HEK293 (cell line): ENCODE measurements around the gene NEU3.
A peak's percentile ranks its signal among the peaks of the same experiment; 100 is the strongest.

ENCODE experiments used
- GLIS2 ChIP-seq: fragments of 450-650 bp; formaldehyde crosslinking; IDR thresholded peaks from 2 replicates; pipeline ENCODE4 v1.5.1; 2016; ENCODE audit warnings: missing biosample characterization, missing genetic modification characterization
- KLF8 ChIP-seq: fragments of 450-650 bp; formaldehyde crosslinking; IDR thresholded peaks from 2 replicates; pipeline ENCODE4 v1.5.1; 2016; ENCODE audit warnings: missing biosample characterization, missing genetic modification characterization
- KLF9 ChIP-seq: fragments of 450-650 bp; formaldehyde crosslinking; IDR thresholded peaks from 2 replicates; pipeline ENCODE4 v1.5.1; 2016; ENCODE audit warnings: missing biosample characterization, missing genetic modification characterization, low read depth
- MZF1 ChIP-seq: fragments of 450-650 bp; formaldehyde crosslinking; IDR thresholded peaks from 2 replicates; pipeline ENCODE4 v1.5.1; 2017; ENCODE audit warnings: missing biosample characterization, missing genetic modification characterization, borderline replicate concordance
- SCRT2 ChIP-seq: fragments of 450-650 bp; formaldehyde crosslinking; IDR thresholded peaks from 2 replicates; pipeline ENCODE4 v1.5.1; 2016; ENCODE audit warnings: missing biosample characterization, missing genetic modification characterization
- SP3 ChIP-seq: fragments of 450-650 bp; formaldehyde crosslinking; IDR thresholded peaks from 2 replicates; pipeline ENCODE4 v1.5.1; 2016; ENCODE audit warnings: missing biosample characterization, missing genetic modification characterization
- ZBTB20 ChIP-seq: fragments of 450-650 bp; formaldehyde crosslinking; IDR thresholded peaks from 2 replicates; pipeline ENCODE4 v1.5.1; 2016; ENCODE audit warnings: missing biosample characterization, missing genetic modification characterization
- ZBTB7A ChIP-seq: fragments of 450-650 bp; formaldehyde crosslinking; IDR thresholded peaks from 2 replicates; pipeline ENCODE4 v1.5.1; 2016; ENCODE audit warnings: low read depth, missing biosample characterization, missing genetic modification characterization
- ZFP37 ChIP-seq: fragments of 450-650 bp; formaldehyde crosslinking; IDR thresholded peaks from 2 replicates; pipeline ENCODE4 v1.5.1; 2016; ENCODE audit warnings: missing biosample characterization, missing genetic modification characterization
- ZIC2 ChIP-seq: fragments of 450-650 bp; formaldehyde crosslinking; IDR thresholded peaks from 2 replicates; pipeline ENCODE4 v1.5.1; 2016; ENCODE audit warnings: missing biosample characterization, missing genetic modification characterization
- ZNF112 ChIP-seq: fragments of 450-650 bp; formaldehyde crosslinking; IDR thresholded peaks from 2 replicates; pipeline ENCODE4 v1.5.0; 2017; ENCODE audit warnings: missing biosample characterization, missing genetic modification characterization
- ZNF174 ChIP-seq: fragments of 450-650 bp; formaldehyde crosslinking; IDR thresholded peaks from 2 replicates; pipeline ENCODE4 v1.5.0; 2017; ENCODE audit warnings: missing biosample characterization, mild to moderate bottlenecking, missing genetic modification characterization
- ZNF184 ChIP-seq: fragments of 450-650 bp; IDR thresholded peaks from 2 replicates; pipeline ENCODE4 v1.5.1; 2018; ENCODE audit warnings: missing biosample characterization, mild to moderate bottlenecking, missing genetic modification characterization
- ZNF211 ChIP-seq: fragments of 450-650 bp; formaldehyde crosslinking; IDR thresholded peaks from 2 replicates; pipeline ENCODE4 v1.5.1; 2016; ENCODE audit warnings: low read depth, missing biosample characterization, missing genetic modification characterization
- ZNF239 ChIP-seq: fragments of 450-650 bp; formaldehyde crosslinking; IDR thresholded peaks from 2 replicates; pipeline ENCODE4 v1.5.1; 2016; ENCODE audit warnings: missing biosample characterization, missing genetic modification characterization
- ZNF394 ChIP-seq: fragments of 450-650 bp; formaldehyde crosslinking; IDR thresholded peaks from 2 replicates; pipeline ENCODE4 v1.5.1; 2016; ENCODE audit warnings: missing biosample characterization, missing genetic modification characterization, mild to moderate bottlenecking, moderate library complexity, borderline replicate concordance
- ZNF423 ChIP-seq: fragments of 450-650 bp; formaldehyde crosslinking; IDR thresholded peaks from 2 replicates; pipeline ENCODE4 v1.5.1; 2016; ENCODE audit warnings: missing biosample characterization, missing genetic modification characterization
- ZNF501 ChIP-seq: fragments of 450-650 bp; formaldehyde crosslinking; IDR thresholded peaks from 2 replicates; pipeline ENCODE4 v1.5.1; 2016; ENCODE audit warnings: missing biosample characterization, missing genetic modification characterization
- ZNF600 ChIP-seq: fragments of 450-650 bp; formaldehyde crosslinking; IDR thresholded peaks from 2 replicates; pipeline ENCODE4 v1.5.1; 2016; ENCODE audit warnings: missing biosample characterization, missing genetic modification characterization
- ZNF654 ChIP-seq: fragments of 450-650 bp; formaldehyde crosslinking; IDR thresholded peaks from 2 replicates; pipeline ENCODE4 v1.5.1; 2016; ENCODE audit warnings: low read depth, missing biosample characterization, missing genetic modification characterization
- TF ChIP-seq, protein P1 (sequence below): fragments of 450-650 bp; formaldehyde crosslinking; IDR thresholded peaks from 2 replicates; pipeline ENCODE4 v1.5.1; 2016; ENCODE audit warnings: missing biosample characterization, missing genetic modification characterization
- TF ChIP-seq, protein P2 (sequence below): fragments of 450-650 bp; formaldehyde crosslinking; IDR thresholded peaks from 2 replicates; pipeline ENCODE4 v1.5.1; 2016; ENCODE audit warnings: missing biosample characterization, missing genetic modification characterization
- TF ChIP-seq, protein P3 (sequence below): fragments of 450-650 bp; formaldehyde crosslinking; IDR thresholded peaks from 2 replicates; pipeline ENCODE4 v1.5.1; 2016; ENCODE audit warnings: missing biosample characterization, missing genetic modification characterization, borderline replicate concordance
- TF ChIP-seq, protein P4 (sequence below): fragments of 450-650 bp; formaldehyde crosslinking; IDR thresholded peaks from 2 replicates; pipeline ENCODE4 v1.5.1; 2016; ENCODE audit warnings: missing biosample characterization, missing genetic modification characterization
- TF ChIP-seq, protein P5 (sequence below): IDR thresholded peaks from 2 replicates; pipeline ENCODE4 v1.6.1; 2011; ENCODE audit warnings: mild to moderate bottlenecking, low read depth, low read length, borderline replicate concordance
- TF ChIP-seq, protein P6 (sequence below): fragments of 450-650 bp; formaldehyde crosslinking; IDR thresholded peaks from 2 replicates; pipeline ENCODE4 v1.5.1; 2017; ENCODE audit warnings: missing biosample characterization, missing genetic modification characterization
- TF ChIP-seq, protein P7 (sequence below): fragments of 450-650 bp; formaldehyde crosslinking; IDR thresholded peaks from 2 replicates; pipeline ENCODE4 v1.5.1; 2017; ENCODE audit warnings: missing biosample characterization, missing genetic modification characterization
- TF ChIP-seq, protein P8 (sequence below): fragments of 450-650 bp; formaldehyde crosslinking; IDR thresholded peaks from 2 replicates; pipeline ENCODE4 v1.5.1; 2016; ENCODE audit warnings: missing biosample characterization, missing genetic modification characterization

The NEU3 gene

DNA sequence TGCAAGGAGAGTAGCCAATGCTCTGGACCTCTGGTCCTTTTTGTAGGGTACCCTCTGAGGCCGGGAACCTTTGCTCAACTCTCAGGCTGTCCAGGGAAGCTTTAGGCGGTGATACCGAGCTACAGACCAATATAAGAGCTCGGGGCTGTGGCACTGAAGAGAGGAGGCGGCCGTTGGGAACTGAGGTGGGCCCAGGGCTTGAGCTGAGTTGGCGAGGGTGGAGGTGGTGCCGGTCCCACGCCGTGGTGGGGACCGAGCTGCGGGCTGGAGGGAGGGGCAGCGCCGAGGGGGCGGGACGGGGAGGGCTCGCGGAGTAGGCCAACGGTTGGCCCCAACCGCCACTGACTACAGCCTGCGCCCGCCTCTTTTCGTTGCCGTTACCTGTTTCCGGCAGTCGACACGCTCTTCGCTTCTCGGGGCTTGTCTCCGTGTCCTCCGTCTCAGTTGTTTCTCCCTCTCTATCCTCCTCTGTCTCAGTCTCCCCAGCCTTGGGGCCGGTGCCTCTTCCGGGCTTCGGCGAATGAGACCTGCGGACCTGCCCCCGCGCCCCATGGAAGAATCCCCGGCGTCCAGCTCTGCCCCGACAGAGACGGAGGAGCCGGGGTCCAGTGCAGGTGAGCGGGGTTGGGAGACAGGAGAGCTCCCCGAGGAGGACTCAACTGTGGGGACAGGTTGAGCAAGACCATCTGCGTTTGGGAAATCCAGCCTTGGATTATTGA lies at the start of gene NEU3 (continued):
- TF ChIP-seq ZIC2 (tag by site-specific recombination) (no peak), MZF1 (no peak), KLF9 (tag by site-specific recombination) (peak; percentile 69), ZNF174 (tag by site-specific recombination) (no peak), ZBTB20 (tag by site-specific recombination) (peak; percentile 49; the same call in 1 of the 2 replicates), ZNF112 (tag by site-specific recombination) (no peak), ZNF501 (no peak), ZNF654 (tag by site-specific recombination) (no peak), ZNF394 (tag by site-specific recombination) (no peak), ZNF423 (no peak), SCRT2 (tag by site-specific recombination) (no peak), ZNF211 (no peak), ZBTB7A (no peak), SP3 (tag by site-specific recombination) (peak; percentile 76), ZFP37 (tag by site-specific recombination) (no peak), GLIS2 (tag by site-specific recombination) (peak; percentile 36; the same call in 1 of the 2 replicates), ZNF239 (tag by site-specific recombination) (no peak), ZNF600 (tag by site-specific recombination) (no peak), KLF8 (no peak; the same call in 1 of the 2 replicates), ZNF184 (tag by site-specific recombination) (no peak)
- TF ChIP-seq, protein P1, sequence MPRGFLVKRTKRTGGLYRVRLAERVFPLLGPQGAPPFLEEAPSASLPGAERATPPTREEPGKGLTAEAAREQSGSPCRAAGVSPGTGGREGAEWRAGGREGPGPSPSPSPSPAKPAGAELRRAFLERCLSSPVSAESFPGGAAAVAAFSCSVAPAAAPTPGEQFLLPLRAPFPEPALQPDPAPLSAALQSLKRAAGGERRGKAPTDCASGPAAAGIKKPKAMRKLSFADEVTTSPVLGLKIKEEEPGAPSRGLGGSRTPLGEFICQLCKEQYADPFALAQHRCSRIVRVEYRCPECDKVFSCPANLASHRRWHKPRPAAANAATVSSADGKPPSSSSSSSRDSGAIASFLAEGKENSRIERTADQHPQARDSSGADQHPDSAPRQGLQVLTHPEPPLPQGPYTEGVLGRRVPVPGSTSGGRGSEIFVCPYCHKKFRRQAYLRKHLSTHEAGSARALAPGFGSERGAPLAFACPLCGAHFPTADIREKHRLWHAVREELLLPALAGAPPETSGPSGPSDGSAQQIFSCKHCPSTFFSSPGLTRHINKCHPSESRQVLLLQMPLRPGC (tag by site-specific recombination), result no peak
- TF ChIP-seq, protein P2, sequence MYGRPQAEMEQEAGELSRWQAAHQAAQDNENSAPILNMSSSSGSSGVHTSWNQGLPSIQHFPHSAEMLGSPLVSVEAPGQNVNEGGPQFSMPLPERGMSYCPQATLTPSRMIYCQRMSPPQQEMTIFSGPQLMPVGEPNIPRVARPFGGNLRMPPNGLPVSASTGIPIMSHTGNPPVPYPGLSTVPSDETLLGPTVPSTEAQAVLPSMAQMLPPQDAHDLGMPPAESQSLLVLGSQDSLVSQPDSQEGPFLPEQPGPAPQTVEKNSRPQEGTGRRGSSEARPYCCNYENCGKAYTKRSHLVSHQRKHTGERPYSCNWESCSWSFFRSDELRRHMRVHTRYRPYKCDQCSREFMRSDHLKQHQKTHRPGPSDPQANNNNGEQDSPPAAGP (tag by site-specific recombination), result no peak
- TF ChIP-seq, protein P3, sequence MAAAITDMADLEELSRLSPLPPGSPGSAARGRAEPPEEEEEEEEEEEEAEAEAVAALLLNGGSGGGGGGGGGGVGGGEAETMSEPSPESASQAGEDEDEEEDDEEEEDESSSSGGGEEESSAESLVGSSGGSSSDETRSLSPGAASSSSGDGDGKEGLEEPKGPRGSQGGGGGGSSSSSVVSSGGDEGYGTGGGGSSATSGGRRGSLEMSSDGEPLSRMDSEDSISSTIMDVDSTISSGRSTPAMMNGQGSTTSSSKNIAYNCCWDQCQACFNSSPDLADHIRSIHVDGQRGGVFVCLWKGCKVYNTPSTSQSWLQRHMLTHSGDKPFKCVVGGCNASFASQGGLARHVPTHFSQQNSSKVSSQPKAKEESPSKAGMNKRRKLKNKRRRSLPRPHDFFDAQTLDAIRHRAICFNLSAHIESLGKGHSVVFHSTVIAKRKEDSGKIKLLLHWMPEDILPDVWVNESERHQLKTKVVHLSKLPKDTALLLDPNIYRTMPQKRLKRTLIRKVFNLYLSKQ (tag by site-specific recombination), result no peak
- TF ChIP-seq, protein P4, sequence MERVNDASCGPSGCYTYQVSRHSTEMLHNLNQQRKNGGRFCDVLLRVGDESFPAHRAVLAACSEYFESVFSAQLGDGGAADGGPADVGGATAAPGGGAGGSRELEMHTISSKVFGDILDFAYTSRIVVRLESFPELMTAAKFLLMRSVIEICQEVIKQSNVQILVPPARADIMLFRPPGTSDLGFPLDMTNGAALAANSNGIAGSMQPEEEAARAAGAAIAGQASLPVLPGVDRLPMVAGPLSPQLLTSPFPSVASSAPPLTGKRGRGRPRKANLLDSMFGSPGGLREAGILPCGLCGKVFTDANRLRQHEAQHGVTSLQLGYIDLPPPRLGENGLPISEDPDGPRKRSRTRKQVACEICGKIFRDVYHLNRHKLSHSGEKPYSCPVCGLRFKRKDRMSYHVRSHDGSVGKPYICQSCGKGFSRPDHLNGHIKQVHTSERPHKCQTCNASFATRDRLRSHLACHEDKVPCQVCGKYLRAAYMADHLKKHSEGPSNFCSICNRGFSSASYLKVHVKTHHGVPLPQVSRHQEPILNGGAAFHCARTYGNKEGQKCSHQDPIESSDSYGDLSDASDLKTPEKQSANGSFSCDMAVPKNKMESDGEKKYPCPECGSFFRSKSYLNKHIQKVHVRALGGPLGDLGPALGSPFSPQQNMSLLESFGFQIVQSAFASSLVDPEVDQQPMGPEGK, result peak; percentile 81
- TF ChIP-seq, protein P5, sequence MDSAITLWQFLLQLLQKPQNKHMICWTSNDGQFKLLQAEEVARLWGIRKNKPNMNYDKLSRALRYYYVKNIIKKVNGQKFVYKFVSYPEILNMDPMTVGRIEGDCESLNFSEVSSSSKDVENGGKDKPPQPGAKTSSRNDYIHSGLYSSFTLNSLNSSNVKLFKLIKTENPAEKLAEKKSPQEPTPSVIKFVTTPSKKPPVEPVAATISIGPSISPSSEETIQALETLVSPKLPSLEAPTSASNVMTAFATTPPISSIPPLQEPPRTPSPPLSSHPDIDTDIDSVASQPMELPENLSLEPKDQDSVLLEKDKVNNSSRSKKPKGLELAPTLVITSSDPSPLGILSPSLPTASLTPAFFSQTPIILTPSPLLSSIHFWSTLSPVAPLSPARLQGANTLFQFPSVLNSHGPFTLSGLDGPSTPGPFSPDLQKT, result no peak
- TF ChIP-seq, protein P6, sequence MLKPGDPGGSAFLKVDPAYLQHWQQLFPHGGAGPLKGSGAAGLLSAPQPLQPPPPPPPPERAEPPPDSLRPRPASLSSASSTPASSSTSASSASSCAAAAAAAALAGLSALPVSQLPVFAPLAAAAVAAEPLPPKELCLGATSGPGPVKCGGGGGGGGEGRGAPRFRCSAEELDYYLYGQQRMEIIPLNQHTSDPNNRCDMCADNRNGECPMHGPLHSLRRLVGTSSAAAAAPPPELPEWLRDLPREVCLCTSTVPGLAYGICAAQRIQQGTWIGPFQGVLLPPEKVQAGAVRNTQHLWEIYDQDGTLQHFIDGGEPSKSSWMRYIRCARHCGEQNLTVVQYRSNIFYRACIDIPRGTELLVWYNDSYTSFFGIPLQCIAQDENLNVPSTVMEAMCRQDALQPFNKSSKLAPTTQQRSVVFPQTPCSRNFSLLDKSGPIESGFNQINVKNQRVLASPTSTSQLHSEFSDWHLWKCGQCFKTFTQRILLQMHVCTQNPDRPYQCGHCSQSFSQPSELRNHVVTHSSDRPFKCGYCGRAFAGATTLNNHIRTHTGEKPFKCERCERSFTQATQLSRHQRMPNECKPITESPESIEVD (tag by site-specific recombination), result no peak
- TF ChIP-seq, protein P7, sequence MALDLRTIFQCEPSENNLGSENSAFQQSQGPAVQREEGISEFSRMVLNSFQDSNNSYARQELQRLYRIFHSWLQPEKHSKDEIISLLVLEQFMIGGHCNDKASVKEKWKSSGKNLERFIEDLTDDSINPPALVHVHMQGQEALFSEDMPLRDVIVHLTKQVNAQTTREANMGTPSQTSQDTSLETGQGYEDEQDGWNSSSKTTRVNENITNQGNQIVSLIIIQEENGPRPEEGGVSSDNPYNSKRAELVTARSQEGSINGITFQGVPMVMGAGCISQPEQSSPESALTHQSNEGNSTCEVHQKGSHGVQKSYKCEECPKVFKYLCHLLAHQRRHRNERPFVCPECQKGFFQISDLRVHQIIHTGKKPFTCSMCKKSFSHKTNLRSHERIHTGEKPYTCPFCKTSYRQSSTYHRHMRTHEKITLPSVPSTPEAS (tag by site-specific recombination), result no peak
- TF ChIP-seq, protein P8, sequence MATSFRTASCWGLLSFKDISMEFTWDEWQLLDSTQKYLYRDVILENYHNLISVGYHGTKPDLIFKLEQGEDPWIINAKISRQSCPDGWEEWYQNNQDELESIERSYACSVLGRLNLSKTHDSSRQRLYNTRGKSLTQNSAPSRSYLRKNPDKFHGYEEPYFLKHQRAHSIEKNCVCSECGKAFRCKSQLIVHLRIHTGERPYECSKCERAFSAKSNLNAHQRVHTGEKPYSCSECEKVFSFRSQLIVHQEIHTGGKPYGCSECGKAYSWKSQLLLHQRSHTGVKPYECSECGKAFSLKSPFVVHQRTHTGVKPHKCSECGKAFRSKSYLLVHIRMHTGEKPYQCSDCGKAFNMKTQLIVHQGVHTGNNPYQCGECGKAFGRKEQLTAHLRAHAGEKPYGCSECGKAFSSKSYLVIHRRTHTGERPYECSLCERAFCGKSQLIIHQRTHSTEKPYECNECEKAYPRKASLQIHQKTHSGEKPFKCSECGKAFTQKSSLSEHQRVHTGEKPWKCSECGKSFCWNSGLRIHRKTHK (tag by site-specific recombination), result no peak
